ENCODE measurements around the gene OR4D10. TPM values are rescaled to one million over a fixed set of nuclear protein-coding genes. Genes with fewer than 3 reads are reported as not detected.

The OR4D10 gene
- total and polyA plus RNA-seq, 2 donors (not counting 1 experiment from before 2014, with no cell fraction given) = not detected

- no peak overlapping the region for H3K4me3 Mint-ChIP-seq
Observed at GRCh38 chr11:59459916-59460315, 13.2 kb upstream of the OR4D10 start.

GRCh38 chr11:59463190-59463641 lies 9.9 kb upstream of the OR4D10 start:
- ATAC-seq (ENCODE audit: low read depth) = no peak
- no peak for TF ChIP-seq CTCF (IDR thresholded peaks at IDR 0.05)
- TF ChIP-seq EZH2 (IDR thresholded peaks at IDR 0.05; ENCODE audit: borderline replicate concordance, insufficient read depth, low read depth, low read length, poor library complexity, severe bottlenecking) = no peak
- intact Hi-C loops (cut with micrococcal nuclease) = no loop called here
- CTCF ChIA-PET = no interaction called here
- peaks cover 37% of the 10 kb centered on the region for H3K27me3 Mint-ChIP-seq
- H3K27ac Mint-ChIP-seq = no peak overlapping the region
- POLR2A ChIA-PET = no interaction called here
- no peak overlapping the region for H3K9ac ChIP-seq (ENCODE audit: low read length)
- H3K27ac ChIP-seq (ENCODE audit: low read length in 2 of 2) = no peak overlapping the region
- no peaks in the 10 kb centered on the region for H3K9me3 Mint-ChIP-seq (ENCODE audit: insufficient read depth)
- H3K9me3 ChIP-seq (ENCODE audit: control extremely low read depth in 1 of 3, control insufficient read depth in 2 of 3, insufficient read depth in 1 of 3, low read length in 2 of 3) = no peaks in the 10 kb centered on the region
- H2AFZ ChIP-seq (ENCODE audit: insufficient read depth, low read depth, low read length, poor library complexity, severe bottlenecking) = no peak overlapping the region
- no peaks in the 10 kb centered on the region for H3K4me1 ChIP-seq (ENCODE audit: control insufficient read depth in 2 of 2, insufficient read depth in 2 of 2, low read length in 2 of 2)
- H3K4me2 ChIP-seq (replicated peaks; ENCODE audit: low read depth, low read length, poor library complexity, severe bottlenecking) = no peak overlapping the region
- no peaks in the 10 kb centered on the region for H3K4me1 Mint-ChIP-seq
- no peak for DNase-seq
- H4K20me1 ChIP-seq (ENCODE audit: control insufficient read depth, insufficient read depth, low read length, poor library complexity, severe bottlenecking) = no peaks in the 10 kb centered on the region
- 85% methylated on average over 4 of the region's 5 CpGs for WGBS (ENCODE audit: insufficient coverage)
- H3K27me3 ChIP-seq (replicated peaks in 1 of 4; ENCODE audit: control extremely low read depth in 1 of 4, control insufficient read depth in 3 of 4, insufficient read depth in 4 of 4, low read length in 3 of 4) = peaks cover 0 to 4% (median 0%) of the 10 kb centered on the region in 4 experiments
- no peak overlapping the region for H3K4me3 Mint-ChIP-seq
- H3K79me2 ChIP-seq (ENCODE audit: control insufficient read depth, insufficient read depth, low read length) = no peaks in the 10 kb centered on the region
- no peak overlapping the region for H3K4me3 ChIP-seq (ENCODE audit: control extremely low read depth in 1 of 5, extremely low read depth in 1 of 5, insufficient read depth in 1 of 5, low read depth in 2 of 5, low read length in 4 of 5)
- H3K36me3 ChIP-seq (replicated peaks in 1 of 2; ENCODE audit: control extremely low read depth in 1 of 2, control insufficient read depth in 1 of 2, extremely low read depth in 1 of 2, insufficient read depth in 2 of 2, low read length in 1 of 2) = no peaks in the 10 kb centered on the region

More at GRCh38 chr11:59459916-59460315, 13.2 kb upstream of the OR4D10 start:
- Histone ChIP-seq H3K4me2 (replicated peaks; ENCODE audit: low read depth, low read length, poor library complexity, severe bottlenecking) (no peak overlapping the region), H3K79me2 (ENCODE audit: control insufficient read depth, insufficient read depth, low read length) (no peaks in the 10 kb centered on the region), H3K9ac (ENCODE audit: low read length) (no peak overlapping the region), H3K4me1 (ENCODE audit: control insufficient read depth in 2 of 2, insufficient read depth in 2 of 2, low read length in 2 of 2) (no peaks in the 10 kb centered on the region), H2AFZ (ENCODE audit: insufficient read depth, low read depth, low read length, poor library complexity, severe bottlenecking) (no peak overlapping the region), H3K36me3 (replicated peaks in 1 of 2; ENCODE audit: control extremely low read depth in 1 of 2, control insufficient read depth in 1 of 2, extremely low read depth in 1 of 2, insufficient read depth in 2 of 2, low read length in 1 of 2) (no peaks in the 10 kb centered on the region), H3K4me3 (ENCODE audit: control extremely low read depth in 1 of 5, extremely low read depth in 1 of 5, insufficient read depth in 1 of 5, low read depth in 2 of 5, low read length in 4 of 5) (no peak overlapping the region), H3K9me3 (ENCODE audit: control extremely low read depth in 1 of 3, control insufficient read depth in 2 of 3, insufficient read depth in 1 of 3, low read length in 2 of 3) (no peaks in the 10 kb centered on the region), H3K27me3 (replicated peaks in 1 of 4; ENCODE audit: control extremely low read depth in 1 of 4, control insufficient read depth in 3 of 4, insufficient read depth in 4 of 4, low read length in 3 of 4) (peaks cover 0 to 7% (median 0%) of the 10 kb centered on the region in 4 experiments), H4K20me1 (ENCODE audit: control insufficient read depth, insufficient read depth, low read length, poor library complexity, severe bottlenecking) (no peaks in the 10 kb centered on the region), H3K27ac (ENCODE audit: low read length in 2 of 2) (no peak overlapping the region)
- ATAC-seq (ENCODE audit: low read depth) (no peak), DNase-seq (no peak)
- TF ChIP-seq EZH2 (IDR thresholded peaks at IDR 0.05; ENCODE audit: borderline replicate concordance, insufficient read depth, low read depth, low read length, poor library complexity, severe bottlenecking) (no peak), CTCF (IDR thresholded peaks at IDR 0.05) (no peak)
- Mint-ChIP-seq H3K27me3 (peaks cover 44% of the 10 kb centered on the region), H3K9me3 (ENCODE audit: insufficient read depth) (no peaks in the 10 kb centered on the region), H3K4me1 (no peaks in the 10 kb centered on the region), H3K27ac (no peak overlapping the region)
- ChIA-PET POLR2A (no interaction called here), CTCF (no interaction called here)
- intact Hi-C loops (cut with micrococcal nuclease) = no loop called here
- WGBS (ENCODE audit: insufficient coverage) = no CpG with 5 or more reads among the region's 3 CpGs
